Vagina (tissue), 2 donors: Measurements from ENCODE around the gene PI4KA. TPM values are rescaled to one million over a fixed set of nuclear protein-coding genes. Genes with fewer than 3 reads are reported as not detected.

Source experiments
- DNase-seq, 2 donors: peaks; one replicate each; pipeline ENCODE4 v3.0.0-alpha.2; 2017; ENCODE audit errors: extremely low spot score in 2 of 2
- H3K27ac ChIP-seq: fragments of 200-600 bp; sonication (generic); one replicate; pipeline ENCODE4 v1.5.1; 2019
- H3K27me3 ChIP-seq: fragments of 200-600 bp; sonication (generic); one replicate; pipeline ENCODE4 v1.5.1; 2019
- H3K36me3 ChIP-seq, 2 donors: fragments of 200-600 bp; sonication (generic); one replicate each; pipeline ENCODE4 v1.5.1; 2017 to 2019
- H3K4me1 ChIP-seq: fragments of 200-600 bp; sonication (generic); one replicate; pipeline ENCODE4 v1.5.1; 2019
- H3K4me3 ChIP-seq, 2 donors: fragments of 200-600 bp; sonication (generic); 1 replicate in 1 of 2; 2 replicates in 1 of 2; pipeline ENCODE4 v1.5.1; 2016 to 2019
- H3K9me3 ChIP-seq: fragments of 200-600 bp; sonication (generic); one replicate; pipeline ENCODE4 v1.5.1; 2019
- CTCF ChIP-seq, 3 experiments: fragments of 450-650 bp in 2 of 3; fragments of 200-600 bp in 1 of 3; sonication (generic) in 1 of 3; IDR thresholded peaks; one replicate each; pipeline ENCODE4 v1.5.1; 2017 to 2019; ENCODE audit warnings: antibody characterized with exemption in 3 of 3, mild to moderate bottlenecking in 2 of 3, moderate library complexity in 2 of 3
- POLR2A ChIP-seq, 2 donors: fragments of 450-650 bp; IDR thresholded peaks; one replicate each; pipeline ENCODE4 v1.6.1; 2017; ENCODE audit warnings: antibody characterized with exemption in 2 of 2, mild to moderate bottlenecking in 2 of 2, moderate library complexity in 2 of 2
- POLR2AphosphoS5 ChIP-seq, 2 donors: sonication (generic); formaldehyde crosslinking; IDR thresholded peaks; one replicate each; pipeline ENCODE4 v1.9.0; 2017; ENCODE audit warnings: antibody characterized with exemption in 2 of 2, mild to moderate bottlenecking in 2 of 2, low read depth in 1 of 2; ENCODE audit not compliant: insufficient read depth in 1 of 2
- intact Hi-C: fragments of 100-400 bp; cut with DNase I; formaldehyde crosslinking; loops from one replicate; pipeline ENCODE4 v1.15.1; 2023
- total RNA-seq: library from RNA; depleted of rRNA; stranded (reverse); fragments of >200 nt; gene quantifications from one replicate; pipeline ENCODE4 v1.2.3, GENCODE V29; 2016

The PI4KA gene
- total RNA-seq, 1 donor from 2014 or later = 135 TPM

GRCh38 chr22:20783300-20783673 is 75.3 kb downstream of the PI4KA start:
- Histone ChIP-seq H3K27ac (no peak overlapping the region), H3K27me3 (no peaks in the 10 kb centered on the region), H3K4me1 (peaks cover 20% of the 10 kb centered on the region), H3K4me3 (no peak overlapping the region), H3K36me3 (peaks cover 0 to 21% of the 10 kb centered on the region in 2 donors), H3K9me3 (no peaks in the 10 kb centered on the region)
- TF ChIP-seq CTCF (IDR thresholded peaks at IDR 0.05) (no peak), POLR2AphosphoS5 (IDR thresholded peaks at IDR 0.05; ENCODE audit: insufficient read depth in 1 of 2, low read depth in 1 of 2) (no peak), POLR2A (IDR thresholded peaks at IDR 0.05) (no peak)
- intact Hi-C loops = no loop called here
- no peak for DNase-seq

- Histone ChIP-seq H3K4me3 (no peak overlapping the region), H3K9me3 (no peaks in the 10 kb centered on the region), H3K36me3 (peaks cover 0 to 16% of the 10 kb centered on the region in 2 donors), H3K4me1 (peaks cover 24% of the 10 kb centered on the region), H3K27me3 (no peaks in the 10 kb centered on the region), H3K27ac (no peak overlapping the region)
- DNase-seq = no peak
- TF ChIP-seq POLR2AphosphoS5 (IDR thresholded peaks at IDR 0.05; ENCODE audit: insufficient read depth in 1 of 2, low read depth in 1 of 2) (no peak), CTCF (IDR thresholded peaks at IDR 0.05) (no peak), POLR2A (IDR thresholded peaks at IDR 0.05) (no peak)
- intact Hi-C loops = no loop called here
Observed at GRCh38 chr22:20782596-20783299, 75.9 kb downstream of the PI4KA start.

GRCh38 chr22:20782083-20782482 is 76.5 kb downstream of the PI4KA start:
- no peak for DNase-seq
- Histone ChIP-seq H3K36me3 (peaks cover 0 to 9% of the 10 kb centered on the region in 2 donors), H3K4me3 (no peak overlapping the region), H3K27me3 (no peaks in the 10 kb centered on the region), H3K9me3 (no peaks in the 10 kb centered on the region), H3K4me1 (peaks cover 30% of the 10 kb centered on the region), H3K27ac (no peak overlapping the region)
- no peak for TF ChIP-seq CTCF (IDR thresholded peaks at IDR 0.05)
- no peak for TF ChIP-seq POLR2A (IDR thresholded peaks at IDR 0.05)
- TF ChIP-seq POLR2AphosphoS5 (IDR thresholded peaks at IDR 0.05; ENCODE audit: insufficient read depth in 1 of 2, low read depth in 1 of 2) = no peak
- intact Hi-C loops = no loop called here

DNA sequence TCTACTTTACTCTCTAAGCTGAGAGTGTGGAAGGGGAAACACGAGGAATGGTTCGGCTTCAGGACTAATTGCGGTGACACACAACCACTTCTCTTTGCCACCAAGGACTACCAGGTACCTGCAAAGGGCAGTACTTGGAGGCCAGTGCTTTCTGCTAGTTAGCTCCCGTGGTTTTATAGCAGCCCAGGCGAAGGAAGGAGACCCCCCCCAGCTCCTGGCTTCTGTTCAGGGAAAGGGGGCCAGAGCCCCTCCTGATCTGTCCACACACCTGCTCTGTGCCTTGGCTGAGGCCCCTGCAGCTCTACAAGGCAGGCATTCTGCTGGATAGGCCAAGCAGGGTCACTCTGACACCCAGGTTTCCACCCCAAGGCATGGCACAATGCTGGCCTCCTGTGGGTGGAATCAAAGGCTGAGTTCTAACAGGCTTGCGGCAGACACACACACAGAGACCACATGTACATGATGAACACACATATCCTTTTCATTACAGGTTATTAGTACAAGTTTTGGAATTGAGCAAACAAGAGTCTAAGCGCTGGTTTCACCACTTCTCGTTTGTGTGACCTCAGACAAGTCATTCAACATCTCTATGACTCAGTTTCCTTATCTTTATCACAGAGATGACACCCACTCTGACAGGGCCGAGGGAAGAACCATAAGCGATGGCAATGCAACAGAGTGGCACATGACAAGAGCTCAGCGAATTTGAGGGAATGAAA is 77.2 kb downstream of the PI4KA start:
- no peak for DNase-seq
- H3K27ac ChIP-seq = peak overlapping the region; percentile 20
- peaks cover 30% of the 10 kb centered on the region for H3K4me1 ChIP-seq
- H3K27me3 ChIP-seq = no peaks in the 10 kb centered on the region
- no peak for TF ChIP-seq CTCF (IDR thresholded peaks at IDR 0.05)
- no peak for TF ChIP-seq POLR2A (IDR thresholded peaks at IDR 0.05)
- TF ChIP-seq POLR2AphosphoS5 (IDR thresholded peaks at IDR 0.05; ENCODE audit: insufficient read depth in 1 of 2, low read depth in 1 of 2) = no peak
- H3K36me3 ChIP-seq = peaks cover 0 to 3% of the 10 kb centered on the region in 2 donors
- no peaks in the 10 kb centered on the region for H3K9me3 ChIP-seq
- no peak overlapping the region for H3K4me3 ChIP-seq
- intact Hi-C loops = no loop called here

- no peak for DNase-seq
- Histone ChIP-seq H3K27me3 (no peaks in the 10 kb centered on the region), H3K4me1 (peaks cover 30% of the 10 kb centered on the region), H3K9me3 (no peaks in the 10 kb centered on the region), H3K27ac (peak overlapping the region; percentile 77), H3K4me3 (no peak overlapping the region), H3K36me3 (no peaks in the 10 kb centered on the region)
- intact Hi-C loops = no loop called here
- no peak for TF ChIP-seq POLR2AphosphoS5 (IDR thresholded peaks at IDR 0.05; ENCODE audit: insufficient read depth in 1 of 2, low read depth in 1 of 2)
- TF ChIP-seq POLR2A (IDR thresholded peaks at IDR 0.05) = no peak
- TF ChIP-seq CTCF (IDR thresholded peaks at IDR 0.05) = no peak
Observed at GRCh38 chr22:20779818-20780158, 78.8 kb downstream of the PI4KA start.
